Endodermal cell (in vitro differentiated cells): Measurements from ENCODE around the gene TSPAN18. TPM values are rescaled to one million over a fixed set of nuclear protein-coding genes. Genes with fewer than 3 reads are reported as not detected.

Source experiments
- DNase-seq: peaks from one replicate; pipeline ENCODE4 v3.0.0-alpha.2; 2017
- H3K27ac ChIP-seq: 2 replicates; pipeline ENCODE4 v1.5.1; 2013; ENCODE audit warnings: mild to moderate bottlenecking, low read depth, low read length, moderate library complexity
- H3K27me3 ChIP-seq: 2 replicates; pipeline ENCODE4 v1.6.1; 2013; ENCODE audit warnings: mild to moderate bottlenecking, low read length, moderate library complexity; ENCODE audit not compliant: insufficient read depth, control insufficient read depth, poor library complexity, severe bottlenecking
- H3K36me3 ChIP-seq: 2 replicates; pipeline ENCODE4 v1.7.0; 2013; ENCODE audit warnings: mild to moderate bottlenecking, low read length, moderate library complexity; ENCODE audit not compliant: control insufficient read depth, insufficient read depth
- H3K4me1 ChIP-seq: one replicate; pipeline ENCODE4 v1.7.0; 2013; ENCODE audit warnings: low read length; ENCODE audit not compliant: control insufficient read depth, insufficient read depth
- H3K4me3 ChIP-seq: 2 replicates; pipeline ENCODE4 v1.5.1; 2013; ENCODE audit warnings: mild to moderate bottlenecking, low read length, moderate library complexity
- H3K9ac ChIP-seq: 2 replicates; pipeline ENCODE4 v1.6.1; 2013; ENCODE audit warnings: mild to moderate bottlenecking, low read length, moderate library complexity; ENCODE audit not compliant: poor library complexity, severe bottlenecking; ENCODE audit errors: extremely low read depth
- H3K9me3 ChIP-seq: 2 replicates; pipeline ENCODE4 v1.6.1; 2013; ENCODE audit warnings: mild to moderate bottlenecking, low read length, moderate library complexity; ENCODE audit not compliant: control insufficient read depth
- H3K27ac Mint-ChIP-seq: 2 replicates; pipeline ENCODE4 v1.8.0; 2020; ENCODE audit warnings: mixed read lengths
- H3K27me3 Mint-ChIP-seq: 2 replicates; pipeline ENCODE4 v1.8.0; 2021; ENCODE audit warnings: mild to moderate bottlenecking, mixed read lengths; ENCODE audit not compliant: insufficient read depth
- H3K36me3 Mint-ChIP-seq: 2 replicates; pipeline ENCODE4 v1.8.0; 2020; ENCODE audit warnings: low read depth, mixed read lengths
- H3K4me1 Mint-ChIP-seq: 2 replicates; pipeline ENCODE4 v1.8.0; 2020; ENCODE audit warnings: mixed read lengths
- H3K4me3 Mint-ChIP-seq: 2 replicates; pipeline ENCODE4 v1.8.0; 2020; ENCODE audit warnings: mild to moderate bottlenecking, moderate library complexity, mixed read lengths
- H3K9me3 Mint-ChIP-seq: 2 replicates; pipeline ENCODE4 v1.8.0; 2020; ENCODE audit warnings: mild to moderate bottlenecking, mixed read lengths
- WGBS, 2 experiments: methylation state at CpG; one replicate each; pipeline versions ENCODE4 v1.1.5 to v1.1.7; 2013; ENCODE audit warnings: missing lambda C conversion rate in 2 of 2, mixed read lengths in 1 of 2; ENCODE audit not compliant: insufficient coverage in 1 of 2, insufficient read length in 1 of 2; 5-methylcytosine and 5-hydroxymethylcytosine counted together
- total RNA-seq, 2 donors: library from RNA; stranded (reverse); fragmentation: NEBNext Ultra II Directional in 1 of 2; extraction: Animal tissue kit (Norgen Biotek cat#: 25700) in 1 of 2; gene quantifications; 2 replicates in 1 of 2; 3 replicates in 1 of 2; pipeline ENCODE4 v1.2.1, GENCODE V29; 2021
- TF ChIP-seq, protein P1 (sequence below): fragments of 200-600 bp; sonication (generic); conservative IDR thresholded peaks from 2 replicates; pipeline ENCODE4 v1.5.0; 2021; ENCODE audit warnings: antibody characterized with exemption, mild to moderate bottlenecking

Gene TSPAN18
- total RNA-seq, 2 donors from 2014 or later, result 28.0 to 28.7 TPM

DNA sequence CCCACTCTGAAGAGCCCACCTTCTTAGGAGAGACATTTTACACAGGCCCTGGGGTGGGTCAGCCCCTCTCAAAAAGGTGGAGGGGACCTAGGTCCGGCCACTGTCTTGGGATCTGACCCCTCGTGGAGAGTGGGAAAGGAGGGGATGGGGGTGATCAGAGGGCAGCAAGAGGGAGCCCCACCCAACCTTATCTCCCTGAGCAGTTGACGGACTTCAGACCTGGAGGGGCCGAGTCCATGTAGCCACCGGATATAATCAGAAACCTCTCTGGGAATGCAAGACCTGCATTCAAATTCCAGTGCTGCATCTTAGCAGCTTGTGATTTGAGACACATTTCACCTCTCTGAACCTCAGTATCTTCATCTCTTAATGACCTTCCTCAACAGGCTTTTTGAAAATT is 179.9 kb downstream of the TSPAN18 start:
- Histone ChIP-seq H3K27me3 (no peaks in the 10 kb centered on the region), H3K9ac (no peak overlapping the region), H3K9me3 (no peaks in the 10 kb centered on the region), H3K36me3 (no peaks in the 10 kb centered on the region), H3K27ac (no peak overlapping the region), H3K4me3 (no peak overlapping the region), H3K4me1 (peaks cover 3% of the 10 kb centered on the region)
- Mint-ChIP-seq H3K4me3 (no peak overlapping the region), H3K36me3 (no peaks in the 10 kb centered on the region), H3K27me3 (peaks cover 5% of the 10 kb centered on the region), H3K9me3 (no peaks in the 10 kb centered on the region), H3K27ac (no peak overlapping the region), H3K4me1 (peaks cover 11% of the 10 kb centered on the region)
- 59 to 69% methylated on average over 3 to 5 of the region's 5 CpGs for WGBS, 2 experiments
- TF ChIP-seq, protein P1, sequence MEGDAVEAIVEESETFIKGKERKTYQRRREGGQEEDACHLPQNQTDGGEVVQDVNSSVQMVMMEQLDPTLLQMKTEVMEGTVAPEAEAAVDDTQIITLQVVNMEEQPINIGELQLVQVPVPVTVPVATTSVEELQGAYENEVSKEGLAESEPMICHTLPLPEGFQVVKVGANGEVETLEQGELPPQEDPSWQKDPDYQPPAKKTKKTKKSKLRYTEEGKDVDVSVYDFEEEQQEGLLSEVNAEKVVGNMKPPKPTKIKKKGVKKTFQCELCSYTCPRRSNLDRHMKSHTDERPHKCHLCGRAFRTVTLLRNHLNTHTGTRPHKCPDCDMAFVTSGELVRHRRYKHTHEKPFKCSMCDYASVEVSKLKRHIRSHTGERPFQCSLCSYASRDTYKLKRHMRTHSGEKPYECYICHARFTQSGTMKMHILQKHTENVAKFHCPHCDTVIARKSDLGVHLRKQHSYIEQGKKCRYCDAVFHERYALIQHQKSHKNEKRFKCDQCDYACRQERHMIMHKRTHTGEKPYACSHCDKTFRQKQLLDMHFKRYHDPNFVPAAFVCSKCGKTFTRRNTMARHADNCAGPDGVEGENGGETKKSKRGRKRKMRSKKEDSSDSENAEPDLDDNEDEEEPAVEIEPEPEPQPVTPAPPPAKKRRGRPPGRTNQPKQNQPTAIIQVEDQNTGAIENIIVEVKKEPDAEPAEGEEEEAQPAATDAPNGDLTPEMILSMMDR, result no peak
- DNase-seq, result no peak

DNA sequence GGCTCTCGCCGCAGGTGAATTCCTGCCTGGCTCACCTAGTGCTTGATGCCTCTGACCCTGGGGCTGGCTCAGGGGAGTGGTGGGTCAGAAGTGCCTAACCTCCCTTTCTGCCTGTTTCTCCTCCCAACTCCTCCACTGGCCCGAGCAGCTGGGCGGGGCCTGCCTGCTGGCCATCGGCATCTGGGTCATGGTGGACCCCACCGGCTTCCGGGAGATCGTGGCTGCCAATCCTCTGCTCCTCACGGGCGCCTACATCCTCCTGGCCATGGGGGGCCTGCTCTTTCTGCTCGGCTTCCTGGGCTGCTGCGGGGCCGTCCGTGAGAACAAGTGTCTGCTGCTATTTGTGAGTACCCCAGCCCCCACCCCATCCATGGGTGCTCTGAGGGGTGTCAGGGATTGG is 182.8 kb downstream of the TSPAN18 start:
- Histone ChIP-seq H3K9me3 (no peaks in the 10 kb centered on the region), H3K4me3 (no peak overlapping the region), H3K27ac (no peak overlapping the region), H3K9ac (no peak overlapping the region), H3K27me3 (no peaks in the 10 kb centered on the region), H3K4me1 (peaks cover 3% of the 10 kb centered on the region), H3K36me3 (no peaks in the 10 kb centered on the region)
- TF ChIP-seq, protein P1, result no peak
- Mint-ChIP-seq H3K4me3 (no peak overlapping the region), H3K4me1 (peaks cover 15% of the 10 kb centered on the region), H3K27ac (no peak overlapping the region), H3K9me3 (no peaks in the 10 kb centered on the region), H3K27me3 (peaks cover 5% of the 10 kb centered on the region), H3K36me3 (no peaks in the 10 kb centered on the region)
- WGBS, 2 experiments, result 94 to 100% methylated on average over 7 to 14 of the region's 14 CpGs
- DNase-seq, result no peak

DNA sequence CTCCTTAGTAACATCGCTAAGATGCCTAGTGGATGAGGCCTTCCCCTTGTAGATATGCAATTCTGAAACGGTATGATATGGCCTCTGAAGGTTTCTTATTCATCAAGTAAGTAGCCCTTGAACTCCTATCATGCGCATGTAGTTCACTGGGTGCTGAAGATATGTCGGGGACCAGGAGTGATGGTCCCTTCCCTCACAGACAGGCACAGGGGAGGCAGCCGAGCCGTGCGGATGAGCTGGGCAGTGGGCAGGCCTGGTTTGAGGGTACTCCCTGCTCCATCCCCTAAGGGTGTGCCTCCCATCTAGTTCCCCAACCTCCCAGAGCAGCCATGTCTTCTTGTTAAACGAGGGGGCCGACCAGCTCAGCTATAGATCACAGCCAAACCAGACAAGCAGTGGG is 183.8 kb downstream of the TSPAN18 start:
- no peak overlapping the region for H3K27ac Mint-ChIP-seq
- H3K27me3 Mint-ChIP-seq, result peaks cover 5% of the 10 kb centered on the region
- H3K9me3 Mint-ChIP-seq, result no peaks in the 10 kb centered on the region
- Histone ChIP-seq H3K9me3 (no peaks in the 10 kb centered on the region), H3K27ac (peak overlapping the region; percentile 9), H3K36me3 (no peaks in the 10 kb centered on the region), H3K27me3 (no peaks in the 10 kb centered on the region), H3K4me1 (peaks cover 3% of the 10 kb centered on the region), H3K4me3 (no peak overlapping the region), H3K9ac (no peak overlapping the region)
- DNase-seq, result no peak
- peaks cover 9% of the 10 kb centered on the region for H3K4me1 Mint-ChIP-seq
- no peak overlapping the region for H3K4me3 Mint-ChIP-seq
- H3K36me3 Mint-ChIP-seq, result no peaks in the 10 kb centered on the region
- TF ChIP-seq, protein P1, result no peak
- WGBS, 2 experiments, result 90 to 96% methylated on average over 7 to 9 of the region's 9 CpGs
